Measurements from ENCODE around the gene GLI3. TPM values are rescaled to one million over a fixed set of nuclear protein-coding genes. Genes with fewer than 3 reads are reported as not detected.

Gene GLI3
- total and polyA plus RNA-seq, 2 of the 8 experiments (the other 6 are each of a cell fraction or from before 2014, with no cell fraction given) = 8.0 to 31.1 TPM

DNA sequence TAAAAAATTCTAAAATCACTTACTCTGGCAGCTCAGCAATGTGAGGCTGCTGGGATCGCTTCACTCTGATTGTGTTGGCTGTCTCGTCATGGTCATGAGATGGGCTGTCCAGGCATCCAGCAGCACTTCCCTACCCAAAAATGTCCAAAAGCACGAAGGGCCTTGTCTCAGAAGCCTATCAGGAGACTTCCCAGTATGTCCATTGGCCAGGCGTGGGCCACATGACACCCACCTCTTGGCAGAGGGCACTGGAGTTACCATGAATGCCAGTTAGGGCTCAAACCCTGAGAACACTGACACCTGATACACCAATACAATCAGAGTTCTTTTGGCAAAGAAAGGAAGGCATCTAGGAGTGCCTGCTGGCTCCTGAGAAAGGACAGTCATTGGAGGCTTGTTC is 27.0 kb upstream of the GLI3 start:
- peak overlapping the region; percentile 35; the same call in 1 of the 2 replicates for H2AFZ ChIP-seq (ENCODE audit: low read length)
- FAIRE-seq (no peak), DNase-seq (ENCODE audit: low read depth in 1 of 2, low spot score in 2 of 2) (no peak)
- no peak overlapping the region for H3K4ac ChIP-seq (replicated peaks; ENCODE audit: insufficient read length, low read depth, low read length)
- H3K9ac ChIP-seq (replicated peaks in 1 of 4; ENCODE audit: extremely low read depth in 1 of 4, low read depth in 3 of 4, low read length in 3 of 4) = no peak overlapping the region
- H3K23ac ChIP-seq (ENCODE audit: insufficient read length) = no peak overlapping the region
- H3K18ac ChIP-seq (ENCODE audit: extremely low read depth, low read length) = peak overlapping the region; percentile 73; the same call in 1 of the 2 replicates
- no peak overlapping the region for H3K4me2 ChIP-seq (ENCODE audit: insufficient read depth in 1 of 2, low read depth in 2 of 2, low read length in 2 of 2)
- H4K91ac ChIP-seq (replicated peaks; ENCODE audit: insufficient read length, low read length) = no peak overlapping the region
- H2BK20ac ChIP-seq (ENCODE audit: low read length) = no peak overlapping the region
- no peak overlapping the region for H2BK5ac ChIP-seq (ENCODE audit: low read depth, low read length)
- no peak overlapping the region for H4K5ac ChIP-seq (ENCODE audit: insufficient read length, low read depth, low read length)
- H2BK120ac ChIP-seq (replicated peaks; ENCODE audit: low read depth, low read length) = no peak overlapping the region
- H3K4me3 ChIP-seq (ENCODE audit: extremely low read depth in 1 of 4, insufficient read depth in 2 of 4, low read depth in 3 of 4, low read length in 4 of 4) = no peak overlapping the region
- no peaks in the 10 kb centered on the region for H3K36me3 ChIP-seq (ENCODE audit: control insufficient read depth in 2 of 4, insufficient read depth in 4 of 4, low read length in 3 of 4)
- no peak overlapping the region for H3K14ac ChIP-seq (ENCODE audit: insufficient read length)
- no peaks in the 10 kb centered on the region for H3K23me2 ChIP-seq (ENCODE audit: low read depth, low read length)
- no peak overlapping the region for H2AK5ac ChIP-seq (ENCODE audit: low read depth, low read length)
- H3K9me3 ChIP-seq (ENCODE audit: insufficient read depth in 2 of 2, low read depth in 1 of 2, low read length in 1 of 2) = no peaks in the 10 kb centered on the region
- H4K8ac ChIP-seq (ENCODE audit: extremely low read depth, insufficient read depth, low read length) = no peak overlapping the region
- peaks cover 3 to 8% (median 6%) of the 10 kb centered on the region in 4 experiments; a peak in 5 of 7 replicates for H3K4me1 ChIP-seq (replicated peaks in 1 of 4; ENCODE audit: control insufficient read depth in 3 of 4, insufficient read depth in 4 of 4, low read length in 3 of 4)
- no peak overlapping the region for H3K27ac ChIP-seq (ENCODE audit: low read depth, low read length)
- ChIA-PET POLR2A (ENCODE audit: partially characterized antibody) (no interaction called here), CTCF (ENCODE audit: partially characterized antibody) (interaction anchor here (0.6 to 1.7 kb wide), 7 partner anchors 8 to 481 kb away, joined by 3 to 5 read pairs (median 4); no protein-coding TSS in a partner anchor)
- TF ChIP-seq POLR2A (IDR thresholded peaks at IDR 0.05; ENCODE audit: control extremely low read depth in 1 of 2, low read depth in 2 of 2, low read length in 2 of 2) = no peak
- TF ChIP-seq BCL11A (IDR thresholded peaks at IDR 0.05; ENCODE audit: low read depth in 2 of 2, low read length in 2 of 2) = no peak
- TF ChIP-seq SP4 (IDR thresholded peaks at IDR 0.05; ENCODE audit: low read length) = no peak
- no peak for TF ChIP-seq TAF1 (IDR thresholded peaks at IDR 0.05; ENCODE audit: low read depth, low read length)
- no peaks in the 10 kb centered on the region for H3K79me2 ChIP-seq (ENCODE audit: control insufficient read depth in 1 of 2, insufficient read depth in 2 of 2, low read length in 2 of 2)
- H2BK12ac ChIP-seq (ENCODE audit: low read depth, low read length) = 0 out of 2 replicates have a peak overlapping the region, but pooled peaks have one; percentile 18
- no peak overlapping the region for H3K56ac ChIP-seq (replicated peaks; ENCODE audit: insufficient read length, low read depth, low read length)
- H2BK15ac ChIP-seq (ENCODE audit: low read length) = peak overlapping the region; percentile 89; the same call in 1 of the 2 replicates
- H3K79me1 ChIP-seq (ENCODE audit: low read depth, low read length) = no peaks in the 10 kb centered on the region
- 87% methylated on average over 4 of the region's 4 CpGs; no CpG with 5 or more reads in 1 of the 2 experiments for WGBS, 2 experiments (ENCODE audit: extremely low coverage in 1 of 2, insufficient coverage in 1 of 2, insufficient read length in 1 of 2, insufficient replicate concordance in 2 of 2, low coverage in 1 of 2, low lambda C conversion rate in 2 of 2, missing lambda C conversion rate in 1 of 2)
- no peaks in the 10 kb centered on the region for H4K20me1 ChIP-seq (replicated peaks in 1 of 2; ENCODE audit: control insufficient read depth in 1 of 2, insufficient read depth in 2 of 2, low read length in 2 of 2)
- H3K27me3 ChIP-seq (replicated peaks in 1 of 4; ENCODE audit: control insufficient read depth in 3 of 4, extremely low read depth in 1 of 4, insufficient read depth in 3 of 4, low read length in 3 of 4) = no peaks in the 10 kb centered on the region
